Epidermal melanocyte (primary cell): ENCODE data around the gene ANKRD44.

Experiments
- DNase-seq: peaks from one replicate; pipeline ENCODE4 v3.0.0; 2011; ENCODE audit warnings: low spot score; ENCODE audit not compliant: insufficient read length

Gene ANKRD44

GRCh38 chr2:197116306-197116879, 194.2 kb downstream of the ANKRD44 start:
- DNase-seq, result no peak

DNA sequence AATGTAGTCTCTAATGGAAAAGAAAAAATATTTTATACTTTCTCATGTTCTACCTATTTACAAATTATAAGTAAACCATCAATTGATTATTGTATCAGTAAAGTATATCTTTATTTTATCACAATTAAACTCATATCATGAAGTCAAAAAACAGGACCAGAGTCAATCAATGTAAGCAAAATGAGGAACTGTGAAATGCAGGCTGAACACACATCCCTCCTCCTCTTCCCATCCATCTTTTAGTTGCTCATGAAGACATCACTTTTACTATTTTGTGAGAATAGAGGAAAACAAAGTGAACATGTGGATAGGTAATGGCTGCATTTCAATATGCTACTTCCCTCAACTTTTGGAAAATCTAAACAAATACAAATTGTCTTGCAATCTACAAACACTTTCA, 195.3 kb downstream of the ANKRD44 start:
- DNase-seq, result no peak

- DNase-seq, result peak; percentile 29
These were observed 197.3 kb downstream of the ANKRD44 start for GRCh38 chr2:197113275-197113711.

- no peak for DNase-seq
These were observed 201.3 kb downstream of the ANKRD44 start for GRCh38 chr2:197109326-197109725.

GRCh38 chr2:197108758-197109157, 201.8 kb downstream of the ANKRD44 start:
- DNase-seq, result no peak

- DNase-seq, result no peak
These were observed 203.0 kb downstream of the ANKRD44 start for GRCh38 chr2:197107291-197108269.

DNA sequence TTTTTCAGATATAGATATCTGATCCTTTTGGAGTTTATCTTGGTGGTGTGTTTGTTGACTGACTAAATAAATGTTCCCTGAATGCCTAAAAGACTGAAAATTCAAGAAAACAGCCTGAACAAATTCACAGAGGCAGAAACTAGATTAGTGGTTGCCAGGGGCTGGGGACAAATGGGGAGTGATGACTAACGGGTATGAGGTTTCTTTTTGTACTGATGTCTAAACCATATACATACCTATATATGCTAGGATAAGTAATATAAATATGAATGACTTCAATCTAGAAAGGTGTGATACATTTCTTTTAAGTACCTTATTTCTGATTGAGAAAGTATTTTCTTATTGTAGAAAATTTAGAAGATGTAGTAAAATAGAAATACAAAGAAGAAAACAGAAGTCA, 207.2 kb downstream of the ANKRD44 start:
- no peak for DNase-seq

DNA sequence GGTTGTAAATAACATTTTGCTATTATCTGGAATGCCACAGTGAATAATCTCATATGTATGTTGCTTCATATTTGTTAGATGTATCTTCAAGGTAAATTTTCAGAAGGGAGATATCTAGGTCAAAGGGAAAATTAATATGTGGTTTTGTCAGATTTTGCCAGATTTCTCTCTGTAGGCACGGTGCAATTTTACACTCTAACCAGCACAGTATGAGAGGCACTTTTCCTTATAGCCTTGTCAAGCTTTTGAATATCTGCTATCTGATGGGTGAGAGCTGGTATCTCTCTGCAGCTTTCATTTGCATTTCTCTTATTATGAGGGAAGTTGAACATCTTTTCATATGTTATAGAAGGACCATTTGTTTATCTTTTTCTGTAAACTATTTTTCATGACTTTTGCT, 208.3 kb downstream of the ANKRD44 start:
- no peak for DNase-seq

DNA sequence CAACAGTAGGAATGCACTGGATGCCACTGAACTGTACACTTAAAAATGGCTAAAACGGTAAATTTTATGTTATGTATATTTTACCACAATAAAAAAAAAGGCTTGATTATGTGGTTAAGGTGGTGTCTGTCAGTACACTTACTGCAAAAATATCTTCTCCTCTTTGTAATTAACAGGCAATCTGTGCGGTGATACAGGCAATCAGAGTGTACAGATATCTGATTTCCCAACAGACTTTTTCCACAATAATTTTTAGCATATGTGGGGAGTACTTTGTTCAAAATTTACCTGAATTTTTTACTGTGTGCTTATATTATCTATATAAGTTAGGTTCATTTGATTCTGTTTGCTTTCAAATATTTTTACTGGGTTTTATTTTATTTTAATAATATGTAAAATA, 209.1 kb downstream of the ANKRD44 start:
- no peak for DNase-seq

- no peak for DNase-seq
These were observed 212.8 kb downstream of the ANKRD44 start for GRCh38 chr2:197097578-197098366.

DNA sequence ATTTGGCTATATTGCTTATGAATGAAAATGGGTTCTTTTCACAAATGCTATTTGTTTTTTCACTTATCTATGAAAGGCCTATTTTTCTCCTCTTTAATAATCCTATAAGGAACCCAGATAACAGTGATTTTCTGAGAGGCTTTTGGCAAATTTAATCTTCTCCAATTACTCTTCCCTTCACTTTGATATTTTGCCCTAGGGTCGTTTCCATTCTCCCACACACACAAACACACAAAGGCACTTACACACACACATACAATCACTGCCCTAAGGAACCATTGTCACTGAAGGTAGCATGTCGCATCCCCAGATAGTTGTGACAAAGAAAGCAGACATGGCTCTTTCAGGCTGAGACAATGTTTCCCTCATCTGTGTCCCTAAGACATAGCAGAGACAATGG, 213.9 kb downstream of the ANKRD44 start:
- DNase-seq, result no peak

- DNase-seq, result no peak
These were observed 218.1 kb downstream of the ANKRD44 start for GRCh38 chr2:197092431-197092830.

DNA sequence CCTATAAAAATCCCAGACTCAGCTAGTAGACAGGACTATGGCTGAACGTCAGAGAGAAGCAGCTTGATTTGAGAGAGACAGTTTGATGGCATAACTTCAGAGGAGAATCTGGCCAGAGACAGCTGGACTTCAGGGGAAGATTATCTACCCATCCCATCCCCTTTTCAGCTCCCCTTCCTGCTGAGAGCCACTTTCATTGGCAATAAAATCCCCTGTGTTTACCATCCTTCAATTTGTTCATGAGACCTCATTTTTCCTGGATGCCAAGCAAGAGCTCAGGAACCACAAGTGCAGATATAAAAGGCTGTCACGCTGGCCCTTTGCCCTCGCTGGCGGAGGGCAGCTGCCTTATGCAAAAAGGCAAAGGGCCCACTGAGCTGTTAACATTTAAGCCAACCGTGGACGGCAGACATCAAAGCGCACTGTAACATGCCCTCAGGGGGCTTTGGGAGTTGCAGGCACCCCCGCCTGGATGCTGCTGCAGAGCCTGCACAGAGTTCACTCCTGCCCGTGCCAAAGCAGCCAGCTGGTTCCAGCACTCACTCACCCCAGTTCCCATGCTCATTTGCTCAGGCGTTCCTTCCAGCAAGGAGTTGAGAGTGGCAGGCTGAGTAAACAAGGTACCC, 219.7 kb downstream of the ANKRD44 start:
- no peak for DNase-seq

GRCh38 chr2:197089655-197090054, 220.9 kb downstream of the ANKRD44 start:
- DNase-seq, result no peak

DNA sequence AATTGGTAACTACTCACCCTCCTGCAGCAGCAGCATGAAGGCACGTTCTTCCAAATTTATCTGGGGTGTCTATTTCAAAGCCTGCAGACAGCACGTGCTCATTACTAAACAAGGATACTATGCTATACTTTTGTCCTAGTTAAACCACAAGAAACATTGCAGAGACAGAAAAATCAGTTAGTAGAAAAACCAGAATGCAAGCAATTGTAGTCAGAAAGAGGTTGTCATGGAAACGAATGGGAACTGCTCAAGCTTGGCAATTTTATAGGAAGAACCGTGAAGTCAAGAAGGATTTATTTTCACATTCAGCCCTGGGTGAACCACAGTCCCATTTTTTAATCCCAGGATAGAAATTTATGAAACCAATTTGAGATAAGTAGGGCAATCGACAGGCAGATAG, 221.9 kb downstream of the ANKRD44 start:
- DNase-seq, result no peak

- no peak for DNase-seq
These were observed 224.1 kb downstream of the ANKRD44 start for GRCh38 chr2:197086500-197086899.

GRCh38 chr2:197085665-197086064, 224.9 kb downstream of the ANKRD44 start:
- DNase-seq, result no peak

DNA sequence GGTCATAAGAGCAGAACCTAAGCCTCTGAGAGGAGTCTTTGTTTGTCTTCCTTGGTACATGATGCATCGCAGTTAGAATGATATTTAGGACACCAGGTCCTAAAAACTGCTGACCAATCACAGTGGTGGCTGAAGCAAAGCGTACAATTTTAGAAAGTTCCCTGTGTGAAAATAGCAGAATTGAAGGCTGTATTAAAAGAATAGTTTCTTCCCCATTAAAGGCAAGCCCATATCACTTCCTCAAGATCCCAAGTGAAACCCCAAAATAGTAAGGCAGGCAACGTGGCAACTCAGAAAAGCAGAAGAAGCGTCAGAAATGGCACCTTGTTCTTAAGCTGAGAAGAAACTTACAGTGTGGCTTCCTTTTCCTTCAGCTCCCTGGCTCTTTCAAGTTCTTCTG, 229.3 kb downstream of the ANKRD44 start:
- DNase-seq, result no peak

GRCh38 chr2:197080578-197081216, 229.9 kb downstream of the ANKRD44 start:
- DNase-seq, result no peak

- DNase-seq, result no peak
These were observed 230.6 kb downstream of the ANKRD44 start for GRCh38 chr2:197079832-197080555.
